DMS79 treated with DMSO at 0.1 percent for 48 hours (cell line): ENCODE results near the gene FAM174C.

Experiments used
- DNase-seq: peaks from one replicate; lab custom pipeline; 2025; lab: John Stamatoyannopoulos, UW

Gene FAM174C

GRCh38 chr19:1261798-1262622 lies 13.3 kb upstream of the FAM174C start:
- peak; percentile 25 for DNase-seq

- DNase-seq, result no peak
Measured at GRCh38 chr19:1262623-1263123, 12.7 kb upstream of the FAM174C start.

- no peak for DNase-seq
Measured at GRCh38 chr19:1263188-1263587, 12.1 kb upstream of the FAM174C start.

DNA sequence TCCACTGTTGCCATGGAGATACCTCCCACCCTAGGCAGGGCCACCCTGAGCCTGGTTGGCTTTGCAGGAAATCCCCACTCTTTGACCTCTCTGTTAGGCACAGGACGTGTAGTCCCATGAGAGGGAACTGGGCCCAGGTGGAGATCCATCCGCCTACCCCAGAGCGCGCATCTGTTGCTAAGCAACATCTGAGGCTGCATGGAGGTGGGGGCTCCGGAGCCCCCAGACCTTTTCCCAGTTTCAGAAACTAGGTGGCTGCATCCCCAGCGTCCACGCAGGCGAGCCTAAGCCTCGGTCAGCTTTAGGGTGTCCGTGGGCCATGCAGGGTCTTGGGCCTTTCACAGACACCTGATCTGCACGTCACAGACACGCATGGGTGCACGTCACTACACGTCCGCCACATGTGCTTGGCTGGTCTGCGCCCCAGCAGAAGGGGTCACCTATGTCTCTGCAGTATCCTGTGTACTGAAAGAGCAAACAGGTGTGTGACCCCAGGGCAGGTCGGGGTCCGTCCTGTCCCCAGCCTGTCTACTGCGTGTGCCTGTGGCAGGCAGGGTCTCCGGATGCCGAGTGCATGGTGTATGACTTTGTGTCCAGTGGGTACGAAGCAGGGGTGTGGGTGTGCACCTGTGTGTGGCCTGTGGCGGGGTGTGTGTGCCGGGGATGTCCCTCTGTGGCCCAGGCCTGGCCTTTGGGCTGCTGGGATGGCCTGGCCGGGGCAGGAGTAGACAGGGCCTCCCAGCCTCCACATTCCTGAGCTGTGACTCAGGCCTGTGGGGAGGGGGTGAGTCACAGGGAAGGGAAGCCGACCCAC lies 10.3 kb upstream of the FAM174C start:
- no peak for DNase-seq

DNA sequence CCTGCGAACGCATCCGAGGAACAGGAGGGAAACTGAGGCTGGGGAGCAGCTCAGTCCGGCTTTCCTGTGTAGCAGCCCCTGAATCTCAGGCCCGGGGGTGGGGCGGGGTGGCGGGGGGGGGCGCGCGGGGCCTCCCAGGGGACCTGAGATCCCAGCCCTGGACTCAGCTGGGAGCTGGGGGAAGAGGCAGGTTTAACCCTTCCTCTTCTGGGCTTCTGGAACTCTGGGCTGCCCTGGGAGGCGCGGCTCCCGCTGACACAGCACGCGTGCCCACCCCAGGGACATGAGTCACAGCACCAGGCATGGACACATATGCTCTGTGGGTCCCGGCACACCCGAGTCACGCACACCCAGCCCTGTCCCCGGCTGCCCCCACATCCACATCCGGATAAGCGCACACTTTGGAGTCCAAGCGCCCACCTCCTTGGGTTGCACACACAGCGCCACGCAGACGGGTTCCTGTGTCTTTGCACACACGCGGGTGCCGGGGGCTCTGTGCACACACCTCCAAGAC lies 9.7 kb upstream of the FAM174C start:
- no peak for DNase-seq

GRCh38 chr19:1266129-1266915 lies 9.0 kb upstream of the FAM174C start:
- peak; percentile 61 for DNase-seq

- peak; percentile 35 for DNase-seq
Measured at GRCh38 chr19:1266916-1267476, 8.3 kb upstream of the FAM174C start.

DNA sequence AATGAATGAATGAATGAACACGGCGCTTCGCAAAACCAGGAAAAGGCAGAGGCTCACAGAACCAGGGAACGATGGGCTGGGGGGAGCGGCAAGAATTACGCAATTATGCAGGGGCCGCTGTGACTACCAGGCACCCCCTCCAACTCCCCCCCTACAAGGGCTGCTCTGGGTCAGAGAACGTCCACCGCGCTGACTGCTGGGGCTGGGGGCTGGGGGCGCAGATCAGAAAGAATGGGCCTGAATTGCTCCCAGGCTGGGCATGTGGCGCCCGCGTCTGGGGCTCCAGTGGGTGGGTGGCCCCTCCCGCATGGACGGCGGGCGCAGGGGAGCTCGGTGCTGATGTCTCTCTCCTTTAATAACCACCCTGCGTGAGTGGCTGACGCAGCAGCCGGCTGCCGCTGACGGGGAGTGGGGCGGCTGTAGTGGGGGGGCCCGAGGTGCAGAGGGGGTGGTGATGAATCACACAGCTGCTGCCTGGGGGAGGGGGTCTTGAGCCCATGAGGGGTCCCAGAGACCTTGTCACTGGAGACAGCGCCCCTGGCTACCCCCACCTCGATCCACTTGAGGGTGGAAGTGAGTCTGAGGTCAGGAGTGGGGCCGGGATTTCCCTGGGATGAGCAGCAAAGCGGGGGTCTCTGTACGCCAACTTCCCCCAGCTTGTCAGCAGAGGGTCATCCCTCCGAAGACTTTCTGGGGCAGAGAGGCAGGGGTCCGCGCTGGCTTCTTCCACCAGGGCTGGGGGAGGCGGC lies 7.7 kb upstream of the FAM174C start:
- DNase-seq, result no peak

DNA sequence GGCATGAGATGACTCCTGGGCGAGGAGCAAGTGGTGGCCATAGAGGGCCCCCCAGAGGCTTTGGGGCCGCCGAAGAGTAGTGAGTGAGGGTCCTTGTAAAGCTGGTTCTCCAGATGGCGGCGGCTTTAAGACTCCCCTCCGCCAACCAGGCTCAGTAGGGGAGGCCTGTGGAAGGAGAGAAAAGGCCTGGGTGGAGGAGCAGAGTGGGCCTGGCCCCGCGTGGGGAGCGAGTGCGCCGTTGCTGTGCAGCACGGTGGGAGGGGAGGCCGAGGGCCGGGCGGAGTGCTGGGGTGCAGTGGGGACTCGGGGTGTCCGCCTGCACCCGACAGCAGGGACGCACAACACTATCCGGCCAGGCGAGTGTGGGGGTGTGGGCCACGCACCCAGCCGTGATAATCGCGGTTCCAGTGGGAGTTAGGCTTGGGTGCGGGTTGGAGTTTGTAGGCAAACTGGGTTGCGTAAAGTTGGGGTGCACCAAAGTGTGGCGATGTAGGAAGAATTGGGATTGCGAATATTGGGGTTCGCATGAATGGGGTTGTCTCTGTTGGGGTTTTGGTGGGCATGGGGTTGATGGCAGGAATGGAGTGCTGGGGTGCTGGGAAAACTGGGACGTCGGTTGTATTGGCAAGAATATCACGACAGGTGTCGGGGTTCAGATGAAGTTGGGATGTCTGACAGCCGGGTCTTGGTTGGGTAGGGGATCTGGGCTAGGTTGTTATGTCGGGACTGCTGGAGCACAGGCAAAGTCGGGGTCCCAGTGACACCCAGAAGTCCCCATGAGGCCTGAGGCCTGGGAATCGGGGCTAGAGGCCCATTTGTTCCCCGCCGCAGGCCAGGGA lies 6.9 kb upstream of the FAM174C start:
- no peak for DNase-seq

- DNase-seq, result peak; percentile 91
Measured at GRCh38 chr19:1269065-1269477, 6.3 kb upstream of the FAM174C start, which contains the start of gene CIRBP. CIRBP (plus strand) TSS chr19:1269332; CDS start chr19:1270934, 1,602 bp downstream.

DNA sequence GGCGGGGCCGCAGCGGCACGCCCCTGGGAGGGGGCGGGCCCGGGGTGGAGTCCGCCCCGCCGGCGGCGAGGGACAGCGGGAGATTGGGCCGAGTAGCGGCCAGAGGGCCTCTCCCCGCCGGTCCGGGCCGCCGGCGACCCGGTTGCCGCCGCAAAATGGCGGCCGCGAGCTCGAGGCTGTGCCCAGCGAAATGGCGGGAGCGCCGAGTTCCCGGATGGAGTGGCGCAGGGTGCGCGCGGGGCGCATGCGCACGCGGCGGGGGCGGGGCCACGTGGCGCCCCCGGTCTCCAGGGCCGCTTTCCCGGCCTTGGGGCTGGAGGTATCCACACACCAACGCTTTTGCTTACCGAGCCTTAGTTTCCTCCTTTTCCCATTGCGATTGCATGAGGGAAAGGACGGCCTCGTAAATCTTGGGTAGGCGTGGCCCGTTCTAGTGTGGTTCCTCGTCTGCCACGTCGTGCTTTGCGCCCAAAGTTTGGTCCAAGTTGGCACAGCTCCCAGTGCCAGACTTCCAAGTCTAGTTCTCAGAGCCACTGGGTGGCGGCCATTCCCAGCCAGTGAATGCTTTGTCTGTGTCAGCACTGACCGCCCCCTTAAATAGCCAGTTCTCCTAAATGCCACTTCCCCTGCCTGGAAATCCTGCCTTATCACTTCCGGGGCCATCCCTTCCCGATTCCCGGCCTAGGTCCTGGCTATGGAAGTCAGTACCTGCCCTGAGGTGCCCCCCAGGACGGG lies 5.7 kb upstream of the FAM174C start:
- peak; percentile 83 for DNase-seq

- DNase-seq, result no peak
Measured at GRCh38 chr19:1270213-1270853, 5.0 kb upstream of the FAM174C start.

DNA sequence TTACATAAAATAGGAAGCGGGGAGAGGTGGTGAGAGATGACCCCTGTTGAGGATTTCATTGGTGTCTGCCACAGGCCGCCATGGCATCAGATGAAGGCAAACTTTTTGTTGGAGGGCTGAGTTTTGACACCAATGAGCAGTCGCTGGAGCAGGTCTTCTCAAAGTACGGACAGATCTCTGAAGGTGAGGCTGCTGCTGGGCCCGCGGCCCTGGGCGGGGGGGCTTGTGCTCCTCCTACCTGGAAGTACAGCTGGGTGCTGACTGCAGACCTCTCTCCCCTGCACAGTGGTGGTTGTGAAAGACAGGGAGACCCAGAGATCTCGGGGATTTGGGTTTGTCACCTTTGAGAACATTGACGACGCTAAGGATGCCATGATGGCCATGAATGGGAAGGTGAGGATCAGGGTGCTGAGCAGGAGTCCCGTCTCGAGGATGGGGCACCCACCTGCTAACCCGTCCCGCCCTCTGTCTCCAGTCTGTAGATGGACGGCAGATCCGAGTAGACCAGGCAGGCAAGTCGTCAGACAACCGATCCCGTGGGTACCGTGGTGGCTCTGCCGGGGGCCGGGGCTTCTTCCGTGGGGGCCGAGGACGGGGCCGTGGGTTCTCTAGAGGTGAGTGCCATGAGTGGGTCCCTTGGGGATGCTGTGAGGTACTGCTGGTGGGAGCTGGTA lies 4.3 kb upstream of the FAM174C start:
- DNase-seq, result no peak

GRCh38 chr19:1271528-1272422 lies 3.6 kb upstream of the FAM174C start:
- DNase-seq, result no peak

- DNase-seq, result no peak
Measured at GRCh38 chr19:1272423-1273262, 2.7 kb upstream of the FAM174C start.
